PC-3 (cell line): Measurements from ENCODE around the gene RGS14. TPM values are rescaled to one million over a fixed set of nuclear protein-coding genes. Genes with fewer than 3 reads are reported as not detected.

Experiments used
- ATAC-seq: fragments of 200-7000 bp; cut with Tn5 transposase; 2 replicates; pipeline ENCODE4 v1.9.1; 2020; ENCODE audit warnings: mild to moderate bottlenecking, moderate library complexity
- BruUV-seq: library from RNA; stranded (reverse); fragments of 400-500 nt; replicated peaks from 2 replicates; lab custom pipeline; 2021; lab: Mats Ljungman, UMichigan
- CTCF ChIA-PET: fragments of 300-600 bp; sonication (Branson Sonifier 250); formaldehyde crosslinking; loops from one replicate; lab custom pipeline; 2022; ENCODE audit warnings: antibody characterized with exemption; lab: Charles Lee
- POLR2A ChIA-PET: fragments of 300-600 bp; sonication (Branson Sonifier 250); formaldehyde crosslinking; loops from one replicate; lab custom pipeline; 2022; ENCODE audit warnings: antibody characterized with exemption; ENCODE audit not compliant: unreplicated experiment; lab: Charles Lee
- DNase-seq: peaks from one replicate; pipeline ENCODE4 v3.0.0-alpha.2; 2015
- H2AFZ ChIP-seq: fragments of 300-600 bp; sonication (generic); 2 replicates; pipeline ENCODE4 v1.6.0; 2016; ENCODE audit warnings: antibody characterized with exemption, low read length
- H3F3A ChIP-seq: fragments of 300-600 bp; sonication (generic); one replicate; pipeline ENCODE4 v1.6.0; 2017; ENCODE audit warnings: antibody characterized with exemption, low read length, control low read depth, mild to moderate bottlenecking; ENCODE audit not compliant: unreplicated experiment
- H3K27ac ChIP-seq: fragments of 300-600 bp; sonication (generic); 2 replicates; pipeline ENCODE4 v1.5.1; 2016; ENCODE audit warnings: mild to moderate bottlenecking, low read length
- H3K27me3 ChIP-seq: fragments of 300-600 bp; sonication (generic); 2 replicates; pipeline ENCODE4 v1.6.1; 2016; ENCODE audit warnings: low read length, mixed read lengths
- H3K36me3 ChIP-seq: fragments of 300-600 bp; sonication (generic); 2 replicates; pipeline ENCODE4 v1.6.1; 2016; ENCODE audit warnings: low read depth, mixed run types, low read length, mixed read lengths
- H3K4me1 ChIP-seq: fragments of 300-600 bp; sonication (generic); 2 replicates; pipeline ENCODE4 v1.5.1; 2016; ENCODE audit warnings: low read length; ENCODE audit not compliant: insufficient read depth
- H3K4me2 ChIP-seq: fragments of 300-600 bp; sonication (generic); 2 replicates; pipeline ENCODE4 v1.6.0; 2016; ENCODE audit warnings: low read length
- H3K4me3 ChIP-seq: fragments of 300-600 bp; sonication (generic); 2 replicates; pipeline ENCODE4 v1.5.1; 2016; ENCODE audit warnings: mild to moderate bottlenecking, low read length, mixed read lengths
- H3K79me2 ChIP-seq: fragments of 300-600 bp; sonication (generic); 2 replicates; pipeline ENCODE4 v1.6.1; 2017; ENCODE audit warnings: low read length, mixed read lengths
- H3K9ac ChIP-seq: fragments of 300-600 bp; sonication (generic); 2 replicates; pipeline ENCODE4 v1.6.0; 2016; ENCODE audit warnings: mild to moderate bottlenecking, low read length
- H3K9me2 ChIP-seq: fragments of 300-600 bp; sonication (generic); replicated peaks from 2 replicates; pipeline ENCODE4 v1.6.1; 2016; ENCODE audit warnings: mixed run types, low read length, mixed read lengths
- H3K9me3 ChIP-seq: fragments of 300-600 bp; sonication (generic); 2 replicates; pipeline ENCODE4 v1.6.1; 2016; ENCODE audit warnings: low read length, mixed read lengths
- H4K20me1 ChIP-seq: fragments of 300-600 bp; sonication (generic); 2 replicates; pipeline ENCODE4 v1.6.1; 2016; ENCODE audit warnings: low read length, mixed read lengths
- EZH2 ChIP-seq: fragments of 300-600 bp; sonication (generic); IDR thresholded peaks from one replicate; pipeline ENCODE4 v1.6.1; 2017; ENCODE audit warnings: antibody characterized with exemption, mild to moderate bottlenecking, low read length; ENCODE audit not compliant: unreplicated experiment
- EZH2phosphoT487 ChIP-seq: fragments of 300-600 bp; sonication (generic); IDR thresholded peaks from 2 replicates; pipeline ENCODE4 v1.6.1; 2018; ENCODE audit warnings: mild to moderate bottlenecking, antibody characterized with exemption, low read length, borderline replicate concordance
- intact Hi-C: fragments of 100-400 bp; cut with micrococcal nuclease; formaldehyde crosslinking; loops from 2 replicates; pipeline ENCODE4 v1.9.0; 2023
- total RNA-seq: library from RNA; depleted of rRNA; stranded (reverse); fragments of >200 nt; gene quantifications from 2 replicates; pipeline ENCODE4 v1.2.3, GENCODE V29; 2014
- TF ChIP-seq, protein P1 (sequence below): fragments of 300-600 bp; sonication (generic); conservative IDR thresholded peaks from 2 replicates; pipeline ENCODE4 v1.5.1; 2017; ENCODE audit warnings: antibody characterized with exemption, low read depth, mild to moderate bottlenecking, low read length

RGS14 gene
- total RNA-seq, 1 experiment from 2014 or later, result 32.3 TPM

GRCh38 chr5:177334155-177334551 is 23.6 kb upstream of the RGS14 start:
- Histone ChIP-seq H3K9me2 (no peaks in the 10 kb centered on the region), H3K36me3 (peaks cover 16% of the 10 kb centered on the region; the same call in 1 of the 2 replicates), H3K9ac (no peak overlapping the region), H3K4me2 (no peak overlapping the region), H3K27ac (no peak overlapping the region), H3K4me3 (no peak overlapping the region), H3K9me3 (no peaks in the 10 kb centered on the region), H3K4me1 (no peaks in the 10 kb centered on the region), H4K20me1 (no peaks in the 10 kb centered on the region), H3K79me2 (peaks cover 5% of the 10 kb centered on the region), H3F3A (no peaks in the 10 kb centered on the region), H3K27me3 (no peaks in the 10 kb centered on the region), H2AFZ (no peak overlapping the region)
- no peak for ATAC-seq
- CTCF ChIA-PET, result no interaction called here
- DNase-seq, result no peak
- no TSS peak for BruUV-seq
- POLR2A ChIA-PET, result no interaction called here
- intact Hi-C loops, result no loop called here
- TF ChIP-seq EZH2phosphoT487, result no peak
- no peak for TF ChIP-seq EZH2
- TF ChIP-seq, protein P1, sequence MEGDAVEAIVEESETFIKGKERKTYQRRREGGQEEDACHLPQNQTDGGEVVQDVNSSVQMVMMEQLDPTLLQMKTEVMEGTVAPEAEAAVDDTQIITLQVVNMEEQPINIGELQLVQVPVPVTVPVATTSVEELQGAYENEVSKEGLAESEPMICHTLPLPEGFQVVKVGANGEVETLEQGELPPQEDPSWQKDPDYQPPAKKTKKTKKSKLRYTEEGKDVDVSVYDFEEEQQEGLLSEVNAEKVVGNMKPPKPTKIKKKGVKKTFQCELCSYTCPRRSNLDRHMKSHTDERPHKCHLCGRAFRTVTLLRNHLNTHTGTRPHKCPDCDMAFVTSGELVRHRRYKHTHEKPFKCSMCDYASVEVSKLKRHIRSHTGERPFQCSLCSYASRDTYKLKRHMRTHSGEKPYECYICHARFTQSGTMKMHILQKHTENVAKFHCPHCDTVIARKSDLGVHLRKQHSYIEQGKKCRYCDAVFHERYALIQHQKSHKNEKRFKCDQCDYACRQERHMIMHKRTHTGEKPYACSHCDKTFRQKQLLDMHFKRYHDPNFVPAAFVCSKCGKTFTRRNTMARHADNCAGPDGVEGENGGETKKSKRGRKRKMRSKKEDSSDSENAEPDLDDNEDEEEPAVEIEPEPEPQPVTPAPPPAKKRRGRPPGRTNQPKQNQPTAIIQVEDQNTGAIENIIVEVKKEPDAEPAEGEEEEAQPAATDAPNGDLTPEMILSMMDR, result no peak

DNA sequence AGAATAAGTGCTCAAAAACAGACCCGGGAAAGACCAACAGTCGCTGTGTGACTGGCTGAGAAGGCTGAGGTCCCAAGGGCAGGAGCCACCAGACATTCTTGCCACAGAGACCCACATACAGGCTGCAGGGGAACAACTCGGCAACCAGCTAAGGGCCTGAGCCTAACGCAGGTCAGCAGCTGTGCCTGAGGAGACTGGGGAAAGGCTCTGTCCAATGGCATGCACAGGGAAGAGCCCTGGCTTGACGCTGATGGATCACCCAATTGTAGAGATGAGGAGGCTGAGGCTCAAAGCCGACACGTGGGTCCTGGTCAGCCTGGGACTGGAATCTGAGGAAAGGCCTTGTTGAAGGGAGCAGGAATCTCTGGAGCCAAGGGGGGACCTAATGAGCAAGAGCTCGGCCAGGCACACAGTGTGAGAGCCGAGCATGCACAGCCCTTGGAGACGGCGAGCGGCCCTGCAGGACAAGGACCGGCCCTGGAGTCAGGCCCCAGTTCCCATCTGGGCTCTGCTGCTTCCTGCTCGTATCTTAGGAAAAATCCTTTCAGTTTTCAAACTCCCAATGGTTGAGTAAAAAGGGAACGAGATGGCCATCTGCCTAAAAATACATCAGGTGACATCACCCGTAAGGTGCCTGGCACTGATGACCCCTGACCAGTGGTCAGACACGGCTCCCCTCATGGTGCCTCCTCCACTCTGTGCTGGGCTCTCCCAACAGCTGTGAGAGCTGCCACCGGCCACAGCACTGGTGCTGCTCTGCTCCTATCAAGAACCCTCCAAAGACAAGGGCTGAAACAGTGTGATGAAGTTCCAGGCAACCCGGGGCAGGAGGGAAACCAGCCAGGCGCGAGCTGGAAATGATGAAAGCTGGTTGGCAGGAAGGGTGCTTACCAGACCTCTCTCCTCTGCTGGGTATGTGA is 22.7 kb upstream of the RGS14 start:
- DNase-seq (no peak), ATAC-seq (no peak)
- Histone ChIP-seq H3K27ac (no peak overlapping the region), H2AFZ (no peak overlapping the region), H3K9me3 (no peaks in the 10 kb centered on the region), H3K27me3 (no peaks in the 10 kb centered on the region), H3K4me2 (no peak overlapping the region), H3K36me3 (peaks cover 16% of the 10 kb centered on the region; the same call in 1 of the 2 replicates), H3K79me2 (peaks cover 14% of the 10 kb centered on the region), H3K9ac (no peak overlapping the region), H3K4me3 (no peak overlapping the region), H4K20me1 (0 out of 2 replicates have a peak, but pooled peaks cover 4% of the 10 kb centered on the region), H3F3A (no peaks in the 10 kb centered on the region), H3K9me2 (no peaks in the 10 kb centered on the region), H3K4me1 (no peaks in the 10 kb centered on the region)
- no TSS peak for BruUV-seq
- CTCF ChIA-PET, result no interaction called here
- intact Hi-C loops, result no loop called here
- TF ChIP-seq EZH2phosphoT487 (no peak), EZH2 (no peak)
- TF ChIP-seq, protein P1, result no peak
- POLR2A ChIA-PET, result no interaction called here

- Histone ChIP-seq H3K27me3 (no peaks in the 10 kb centered on the region), H3K27ac (no peak overlapping the region), H3K36me3 (peaks cover 16% of the 10 kb centered on the region; the same call in 1 of the 2 replicates), H4K20me1 (0 out of 2 replicates have a peak, but pooled peaks cover 4% of the 10 kb centered on the region), H3K79me2 (peaks cover 18% of the 10 kb centered on the region), H3F3A (no peaks in the 10 kb centered on the region), H3K9ac (no peak overlapping the region), H3K9me2 (no peaks in the 10 kb centered on the region), H3K9me3 (no peaks in the 10 kb centered on the region), H2AFZ (no peak overlapping the region), H3K4me1 (no peaks in the 10 kb centered on the region), H3K4me2 (no peak overlapping the region), H3K4me3 (no peak overlapping the region)
- BruUV-seq, result no TSS peak
- ChIA-PET CTCF (interaction anchor here (0.6 kb wide), 1 partner anchor 13 kb away, joined by 4 read pairs; no protein-coding TSS in a partner anchor), POLR2A (no interaction called here)
- intact Hi-C loops, result loop anchor here (1.0 kb wide), 1 partner anchor 17 kb away; no protein-coding TSS in a partner anchor
- no peak for DNase-seq
- TF ChIP-seq EZH2 (no peak), EZH2phosphoT487 (no peak)
- TF ChIP-seq, protein P1, result no peak
- ATAC-seq, result no peak
Observed at GRCh38 chr5:177335701-177336065, 22.0 kb upstream of the RGS14 start.
